Fibroblast of villous mesenchyme (primary cell): Measurements from ENCODE around the gene GPRC5B. TPM values are rescaled to one million over a fixed set of nuclear protein-coding genes. Genes with fewer than 3 reads are reported as not detected.

ENCODE experiments used
- DNase-seq: peaks from one replicate; pipeline ENCODE4 v3.0.0-alpha.2; 2010; ENCODE audit warnings: low read depth
- H3K4me3 ChIP-seq: 2 replicates; pipeline ENCODE4 v1.5.1; 2011; ENCODE audit warnings: low read depth, mild to moderate bottlenecking, low read length
- total RNA-seq: library from RNA; depleted of rRNA; stranded (reverse); fragments of >200 nt; gene quantifications from 2 replicates; pipeline ENCODE4 v1.2.3, GENCODE V29; 2012
- TF ChIP-seq, protein P1 (sequence below): IDR thresholded peaks from 2 replicates; pipeline ENCODE4 v1.5.1; 2012; ENCODE audit warnings: low read depth, mild to moderate bottlenecking, low read length; ENCODE audit not compliant: insufficient read depth

Gene GPRC5B
- total RNA-seq, 1 donor = 21.6 TPM

DNA sequence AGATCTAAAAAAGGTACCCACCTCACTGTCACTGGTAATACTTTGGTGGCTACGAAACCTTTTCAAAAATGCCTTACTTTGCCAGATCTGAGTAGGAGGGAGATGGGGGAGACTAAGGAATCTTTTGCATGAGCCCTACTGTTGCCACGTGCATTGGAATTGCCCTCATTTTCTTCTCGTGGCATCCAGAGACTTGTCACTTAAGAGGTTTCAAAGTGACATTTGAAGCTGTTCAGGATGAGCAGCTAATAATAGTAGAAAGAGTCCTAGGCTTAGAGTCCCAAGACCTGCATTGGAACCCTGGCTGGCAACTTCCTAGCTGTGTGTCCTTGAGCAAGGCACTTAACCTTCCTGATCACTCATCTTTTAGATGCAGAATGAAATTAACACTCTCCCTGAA lies 43.5 kb downstream of the GPRC5B start:
- TF ChIP-seq, protein P1, sequence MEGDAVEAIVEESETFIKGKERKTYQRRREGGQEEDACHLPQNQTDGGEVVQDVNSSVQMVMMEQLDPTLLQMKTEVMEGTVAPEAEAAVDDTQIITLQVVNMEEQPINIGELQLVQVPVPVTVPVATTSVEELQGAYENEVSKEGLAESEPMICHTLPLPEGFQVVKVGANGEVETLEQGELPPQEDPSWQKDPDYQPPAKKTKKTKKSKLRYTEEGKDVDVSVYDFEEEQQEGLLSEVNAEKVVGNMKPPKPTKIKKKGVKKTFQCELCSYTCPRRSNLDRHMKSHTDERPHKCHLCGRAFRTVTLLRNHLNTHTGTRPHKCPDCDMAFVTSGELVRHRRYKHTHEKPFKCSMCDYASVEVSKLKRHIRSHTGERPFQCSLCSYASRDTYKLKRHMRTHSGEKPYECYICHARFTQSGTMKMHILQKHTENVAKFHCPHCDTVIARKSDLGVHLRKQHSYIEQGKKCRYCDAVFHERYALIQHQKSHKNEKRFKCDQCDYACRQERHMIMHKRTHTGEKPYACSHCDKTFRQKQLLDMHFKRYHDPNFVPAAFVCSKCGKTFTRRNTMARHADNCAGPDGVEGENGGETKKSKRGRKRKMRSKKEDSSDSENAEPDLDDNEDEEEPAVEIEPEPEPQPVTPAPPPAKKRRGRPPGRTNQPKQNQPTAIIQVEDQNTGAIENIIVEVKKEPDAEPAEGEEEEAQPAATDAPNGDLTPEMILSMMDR = no peak
- no peak overlapping the region for H3K4me3 ChIP-seq
- DNase-seq = no peak

DNA sequence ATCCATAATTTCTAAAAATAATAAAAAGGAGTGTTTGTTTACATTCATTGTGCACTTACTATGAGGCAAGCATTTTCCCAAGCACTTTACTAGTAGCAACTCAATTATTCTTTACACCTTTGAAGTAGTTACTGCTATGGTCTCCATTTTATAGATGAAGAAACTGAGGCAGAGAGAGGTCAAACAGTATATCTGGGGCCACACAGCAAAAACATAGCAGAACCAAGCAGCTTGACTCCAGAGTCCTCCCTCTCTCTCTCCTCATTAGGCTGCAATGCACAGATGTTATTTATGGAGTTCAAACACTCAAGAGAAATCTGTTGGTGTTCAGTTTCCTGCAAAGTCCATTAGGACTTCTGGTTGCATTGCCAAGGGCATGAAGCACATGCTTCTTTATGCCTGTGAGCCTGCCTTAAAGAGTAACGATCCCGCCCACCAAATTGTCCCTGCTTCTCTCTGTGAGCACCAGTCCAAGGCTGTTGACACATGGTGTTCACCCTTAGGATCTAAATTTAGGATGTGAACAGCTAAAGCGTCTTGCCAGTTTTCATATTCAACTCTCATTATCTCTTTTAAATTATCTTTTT lies 44.0 kb downstream of the GPRC5B start:
- TF ChIP-seq, protein P1 = no peak
- H3K4me3 ChIP-seq = no peak overlapping the region
- no peak for DNase-seq

DNA sequence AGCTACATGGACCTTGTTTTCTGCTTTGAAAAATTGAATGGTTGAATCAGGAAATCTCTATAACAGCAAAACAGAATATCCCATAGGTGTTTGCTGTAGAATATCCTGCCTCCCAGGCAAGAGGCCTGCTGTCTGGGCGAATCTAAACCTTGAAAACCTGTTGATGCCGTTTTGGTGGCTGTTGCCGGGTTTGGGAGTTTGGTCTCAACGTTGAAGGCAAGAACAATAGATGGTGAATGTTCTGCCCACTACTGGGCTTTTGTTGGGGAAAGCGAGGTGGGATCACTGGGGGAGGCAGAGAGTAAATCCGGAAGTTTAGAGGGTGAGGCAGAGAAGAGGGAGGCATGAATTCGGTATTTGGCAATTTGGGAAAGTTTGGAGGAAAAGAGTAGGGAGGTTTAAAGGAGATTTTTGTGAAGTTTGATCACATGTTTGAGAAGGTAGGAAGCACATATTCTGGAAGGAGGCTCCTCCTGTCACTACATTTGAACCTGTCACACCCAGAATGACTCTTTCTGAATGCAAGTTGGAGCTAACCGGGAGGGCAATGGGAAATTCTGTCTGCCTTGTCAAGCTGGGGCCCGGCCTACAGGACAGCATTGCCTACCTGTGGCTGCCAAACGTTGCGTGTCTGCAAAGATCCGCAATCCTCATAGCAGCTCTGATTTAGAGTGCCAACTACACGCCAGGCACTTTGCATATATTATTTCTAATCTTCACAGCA lies 46.5 kb downstream of the GPRC5B start:
- TF ChIP-seq, protein P1 = no peak
- no peak for DNase-seq
- H3K4me3 ChIP-seq = no peak overlapping the region

DNA sequence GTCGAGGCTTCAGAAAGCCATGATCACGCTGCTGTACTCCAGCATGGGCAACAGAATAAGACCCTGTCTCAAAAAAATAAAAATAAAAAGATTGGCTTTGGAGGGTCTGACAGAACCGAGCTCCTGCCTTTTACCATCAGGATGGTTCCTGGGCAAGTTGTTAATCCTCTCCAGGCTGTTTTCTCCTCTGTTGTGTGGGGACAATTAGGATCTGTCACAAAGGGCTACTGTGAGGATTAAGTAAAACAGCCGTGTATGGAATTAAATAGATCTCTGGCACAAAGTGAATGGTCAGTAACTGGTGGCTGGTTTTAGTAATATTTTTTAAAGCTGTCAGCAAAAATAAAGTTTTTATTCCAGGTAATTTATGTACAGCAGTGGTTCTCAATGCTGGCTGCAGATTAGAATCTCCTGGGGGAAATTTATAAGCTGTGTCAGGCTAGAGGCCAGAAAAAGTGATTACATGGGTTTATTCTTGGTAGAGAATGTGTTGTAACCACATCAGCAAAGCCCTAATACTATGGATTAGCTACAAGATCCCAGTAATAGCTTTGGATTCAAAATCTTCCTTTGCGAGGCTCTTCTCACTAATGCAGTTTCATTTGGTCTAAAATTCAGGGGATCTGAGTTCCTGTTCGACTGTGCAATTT lies 47.2 kb downstream of the GPRC5B start:
- no peak overlapping the region for H3K4me3 ChIP-seq
- TF ChIP-seq, protein P1 = no peak
- peak; percentile 86 for DNase-seq

DNA sequence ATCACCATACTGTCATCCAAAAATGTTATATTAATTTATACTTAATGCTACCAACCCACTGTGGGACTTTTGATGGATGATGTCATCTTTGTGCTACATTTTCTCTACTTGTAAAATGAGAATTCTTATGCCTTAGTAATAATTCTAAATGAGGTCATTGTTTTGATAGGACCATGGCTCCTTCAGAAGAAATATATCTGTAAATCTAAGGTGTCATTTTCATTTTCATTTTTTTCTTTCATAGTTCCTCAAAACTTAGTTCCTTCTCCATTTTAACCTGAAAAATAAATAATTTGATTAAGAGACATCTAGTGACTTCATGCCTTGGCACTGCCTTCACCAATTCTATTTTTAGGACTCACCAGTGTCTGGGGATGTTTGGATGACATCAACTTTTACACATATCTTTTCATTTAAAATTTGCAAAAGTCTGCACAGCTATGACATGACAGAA lies 48.7 kb downstream of the GPRC5B start:
- no peak for DNase-seq
- H3K4me3 ChIP-seq = no peak overlapping the region
- TF ChIP-seq, protein P1 = no peak

DNA sequence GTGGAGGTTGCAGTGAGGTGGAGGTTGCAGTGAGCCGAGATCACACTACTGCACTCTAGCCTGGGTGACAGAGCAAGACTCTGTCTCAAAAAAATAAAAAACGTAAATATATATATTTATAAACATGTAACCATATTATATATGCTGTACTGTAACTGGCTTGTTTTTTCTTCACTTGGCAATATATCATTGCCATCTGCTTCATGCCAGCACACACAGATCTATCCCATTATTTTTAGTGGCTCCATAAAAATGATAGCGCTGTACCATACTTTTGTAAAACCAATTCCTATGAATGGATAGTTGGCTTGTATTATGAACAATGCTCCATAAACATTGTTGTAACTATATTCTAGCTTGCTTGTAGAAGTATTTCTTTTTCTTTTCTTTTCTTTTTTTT lies 49.5 kb downstream of the GPRC5B start:
- DNase-seq = no peak
- H3K4me3 ChIP-seq = no peak overlapping the region
- TF ChIP-seq, protein P1 = no peak
